ENCODE measurements around the gene GAL. TPM values are rescaled to one million over a fixed set of nuclear protein-coding genes. Genes with fewer than 3 reads are reported as not detected.
A peak's percentile ranks its signal among the peaks of the same experiment; 100 is the strongest.

The GAL gene
- total and polyA plus RNA-seq, 2 experiments from 2014 or later, result 80.9 to 691 TPM

- TF ChIP-seq STAT1 (IDR thresholded peaks at IDR 0.05; ENCODE audit: unreplicated experiment) (no peak), ZNF114 (CRISPR knock-in tag; IDR thresholded peaks at IDR 0.05) (no peak), REST (IDR thresholded peaks at IDR 0.05; ENCODE audit: unreplicated experiment) (no peak), CTCF (conservative IDR thresholded peaks at IDR 0.05; ENCODE audit: low read depth in 2 of 2) (peak; percentile 35 to 47), CREB1 (CRISPR knock-in tag; IDR thresholded peaks at IDR 0.05; ENCODE audit: low read depth) (no peak)
- Histone ChIP-seq H3K4me1 (ENCODE audit: insufficient read depth) (peaks cover 26% of the 10 kb centered on the region), H3K4me2 (no peak overlapping the region), H4K20me1 (replicated peaks; ENCODE audit: insufficient read depth) (no peaks in the 10 kb centered on the region; the same call in 1 of the 2 replicates), H3K36me3 (ENCODE audit: insufficient read depth) (peaks cover 18% of the 10 kb centered on the region; the same call in 1 of the 2 replicates), H3K9me2 (ENCODE audit: insufficient read depth) (no peaks in the 10 kb centered on the region), H3K27ac (ENCODE audit: low read depth) (peak overlapping the region; percentile 63; the same call in 1 of the 2 replicates), H3K4me3 (no peak overlapping the region), H3K27me3 (ENCODE audit: insufficient read depth) (peaks cover under 1% of the 10 kb centered on the region; the same call in 1 of the 2 replicates), H3K79me2 (replicated peaks; ENCODE audit: insufficient read depth) (no peaks in the 10 kb centered on the region), H2AFZ (no peak overlapping the region), H3F3A (replicated peaks; ENCODE audit: low read depth) (peaks cover 18% of the 10 kb centered on the region)
- H3K9me3 Mint-ChIP-seq, result no peaks in the 10 kb centered on the region; the same call in 2 of the 3 replicates
- H3K4me3 Mint-ChIP-seq, result no peak overlapping the region; the same call in 2 of the 3 replicates
- ATAC-seq, result no peak
- DNase-seq (ENCODE audit: low spot score), result no peak
- H3K27me3 Mint-ChIP-seq (ENCODE audit: insufficient read depth, low read depth, poor library complexity), result peaks cover 21% of the 10 kb centered on the region
- H3K36me3 Mint-ChIP-seq (ENCODE audit: low read depth), result peaks cover 41% of the 10 kb centered on the region
- no peak overlapping the region for H3K27ac Mint-ChIP-seq
- peaks cover 61% of the 10 kb centered on the region for H3K4me1 Mint-ChIP-seq
Measured at GRCh38 chr11:68690671-68691401, 6.5 kb downstream of the GAL start.

GRCh38 chr11:68691402-68691784 lies 7.0 kb downstream of the GAL start:
- peaks cover 55% of the 10 kb centered on the region for H3K4me1 Mint-ChIP-seq
- Histone ChIP-seq H3K4me3 (no peak overlapping the region), H2AFZ (no peak overlapping the region), H3F3A (replicated peaks; ENCODE audit: low read depth) (peaks cover 18% of the 10 kb centered on the region), H3K9me2 (ENCODE audit: insufficient read depth) (no peaks in the 10 kb centered on the region), H4K20me1 (replicated peaks; ENCODE audit: insufficient read depth) (no peaks in the 10 kb centered on the region; the same call in 1 of the 2 replicates), H3K79me2 (replicated peaks; ENCODE audit: insufficient read depth) (no peaks in the 10 kb centered on the region), H3K27ac (ENCODE audit: low read depth) (peak overlapping the region; percentile 63; the same call in 1 of the 2 replicates), H3K36me3 (ENCODE audit: insufficient read depth) (peaks cover 18% of the 10 kb centered on the region; the same call in 1 of the 2 replicates), H3K4me2 (no peak overlapping the region), H3K4me1 (ENCODE audit: insufficient read depth) (peaks cover 24% of the 10 kb centered on the region), H3K27me3 (ENCODE audit: insufficient read depth) (no peaks in the 10 kb centered on the region)
- peaks cover 38% of the 10 kb centered on the region for H3K36me3 Mint-ChIP-seq (ENCODE audit: low read depth)
- ATAC-seq (no peak), DNase-seq (ENCODE audit: low spot score) (no peak)
- no peak for TF ChIP-seq STAT1 (IDR thresholded peaks at IDR 0.05; ENCODE audit: unreplicated experiment)
- TF ChIP-seq REST (IDR thresholded peaks at IDR 0.05; ENCODE audit: unreplicated experiment), result no peak
- TF ChIP-seq POLR2AphosphoS5 (IDR thresholded peaks at IDR 0.05; ENCODE audit: low read depth), result peak; percentile 51; the same call in 1 of the 2 replicates
- H3K27ac Mint-ChIP-seq, result no peak overlapping the region
- no peaks in the 10 kb centered on the region; the same call in 2 of the 3 replicates for H3K9me3 Mint-ChIP-seq
- peaks cover 16% of the 10 kb centered on the region for H3K27me3 Mint-ChIP-seq (ENCODE audit: insufficient read depth, low read depth, poor library complexity)
- no peak overlapping the region; the same call in 2 of the 3 replicates for H3K4me3 Mint-ChIP-seq

All from GM23338 (cell line).